C4-2B (cell line): Measurements from ENCODE around the gene PCSK1.
A peak's percentile ranks its signal among the peaks of the same experiment; 100 is the strongest.

Experiments
- H3K27ac ChIP-seq: fragments of 450-650 bp; 2 replicates; pipeline ENCODE4 v1.5.1; 2017
- ZFX ChIP-seq: fragments of 450-650 bp; IDR thresholded peaks from 2 replicates; pipeline ENCODE4 v1.6.1; 2017
- TF ChIP-seq, protein P1 (sequence below): fragments of 450-650 bp; conservative IDR thresholded peaks from 2 replicates; pipeline ENCODE4 v1.5.1; 2017; ENCODE audit warnings: mild to moderate bottlenecking

PCSK1 gene

DNA sequence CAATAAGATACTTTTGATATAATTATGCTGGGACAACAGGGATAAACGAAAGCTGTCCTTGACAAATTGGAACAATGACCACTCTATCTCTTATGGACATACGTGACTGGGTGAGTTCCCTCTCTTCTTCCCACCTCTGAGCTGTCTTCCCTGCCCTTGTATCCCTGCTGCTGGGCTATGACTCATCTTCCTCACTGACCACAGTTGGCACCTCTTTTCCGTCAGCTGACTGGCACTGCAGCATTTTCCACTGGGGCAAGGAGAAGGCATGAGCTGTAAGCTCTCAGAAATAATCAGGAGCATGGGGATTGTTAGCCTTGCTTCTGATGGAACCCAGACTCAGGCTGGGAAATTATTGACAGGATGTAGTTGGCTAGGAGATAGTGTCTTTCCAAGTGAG, 48.7 kb downstream of the PCSK1 start:
- no peak for TF ChIP-seq ZFX
- TF ChIP-seq, protein P1, sequence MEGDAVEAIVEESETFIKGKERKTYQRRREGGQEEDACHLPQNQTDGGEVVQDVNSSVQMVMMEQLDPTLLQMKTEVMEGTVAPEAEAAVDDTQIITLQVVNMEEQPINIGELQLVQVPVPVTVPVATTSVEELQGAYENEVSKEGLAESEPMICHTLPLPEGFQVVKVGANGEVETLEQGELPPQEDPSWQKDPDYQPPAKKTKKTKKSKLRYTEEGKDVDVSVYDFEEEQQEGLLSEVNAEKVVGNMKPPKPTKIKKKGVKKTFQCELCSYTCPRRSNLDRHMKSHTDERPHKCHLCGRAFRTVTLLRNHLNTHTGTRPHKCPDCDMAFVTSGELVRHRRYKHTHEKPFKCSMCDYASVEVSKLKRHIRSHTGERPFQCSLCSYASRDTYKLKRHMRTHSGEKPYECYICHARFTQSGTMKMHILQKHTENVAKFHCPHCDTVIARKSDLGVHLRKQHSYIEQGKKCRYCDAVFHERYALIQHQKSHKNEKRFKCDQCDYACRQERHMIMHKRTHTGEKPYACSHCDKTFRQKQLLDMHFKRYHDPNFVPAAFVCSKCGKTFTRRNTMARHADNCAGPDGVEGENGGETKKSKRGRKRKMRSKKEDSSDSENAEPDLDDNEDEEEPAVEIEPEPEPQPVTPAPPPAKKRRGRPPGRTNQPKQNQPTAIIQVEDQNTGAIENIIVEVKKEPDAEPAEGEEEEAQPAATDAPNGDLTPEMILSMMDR: no peak
- H3K27ac ChIP-seq: no peak overlapping the region

DNA sequence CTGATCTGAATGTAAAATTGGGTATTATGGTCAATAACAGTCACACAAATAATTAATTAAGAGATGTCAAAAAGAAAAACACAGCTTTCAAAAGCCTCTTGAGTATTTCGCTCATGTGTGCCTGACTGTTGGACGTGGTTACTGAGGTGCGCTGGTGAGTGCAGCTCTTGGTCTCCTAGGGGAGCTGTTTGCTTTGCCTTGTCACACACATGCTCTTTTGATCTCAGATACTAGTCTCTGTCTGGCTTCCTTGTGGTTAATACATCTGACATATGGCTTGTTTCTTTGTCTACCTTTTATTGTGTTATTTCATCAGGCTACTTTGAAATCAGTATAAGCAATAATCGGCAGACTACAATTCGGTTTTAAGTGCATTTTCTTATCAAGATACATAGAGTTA, 51.5 kb downstream of the PCSK1 start:
- TF ChIP-seq, protein P1: 0 out of 2 replicates have a peak, but pooled peaks have one; percentile 12
- TF ChIP-seq ZFX: no peak
- H3K27ac ChIP-seq: no peak overlapping the region

DNA sequence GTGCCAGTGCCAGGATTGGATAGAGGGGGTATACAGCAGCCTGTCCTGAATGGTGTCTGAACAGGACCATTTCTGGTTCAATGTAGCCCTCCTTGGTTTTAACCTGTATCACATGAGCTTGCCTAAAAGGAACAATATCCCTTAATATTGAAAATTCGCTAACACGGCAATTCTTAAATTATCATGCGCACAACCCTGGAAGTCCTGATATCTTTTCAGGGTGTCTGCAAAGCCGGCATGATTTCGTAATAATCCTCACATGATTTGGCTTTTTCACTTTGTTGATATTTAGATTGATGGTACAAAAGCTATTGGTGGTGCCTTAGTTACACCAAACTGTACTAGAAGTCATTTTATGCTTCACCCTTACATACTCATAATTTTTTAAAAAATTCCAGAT, 53.2 kb downstream of the PCSK1 start:
- H3K27ac ChIP-seq: no peak overlapping the region
- no peak for TF ChIP-seq ZFX
- TF ChIP-seq, protein P1: no peak

DNA sequence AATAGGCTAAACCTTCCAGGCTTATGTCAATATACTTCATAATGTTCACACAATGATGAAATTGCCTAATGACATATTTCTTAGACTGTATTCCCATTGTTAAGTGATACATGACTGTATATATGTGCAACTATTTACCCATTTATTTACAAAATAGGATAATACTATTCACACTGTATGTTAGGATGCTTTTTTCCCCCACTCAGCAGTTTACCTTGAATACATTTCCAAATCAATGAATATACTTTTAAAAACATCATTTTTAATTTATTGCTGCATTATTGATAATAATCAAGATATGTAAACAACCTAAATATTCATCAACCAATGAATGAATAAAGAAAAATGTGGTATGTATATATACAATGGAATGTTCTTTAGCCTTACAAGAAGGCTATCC, 55.5 kb downstream of the PCSK1 start:
- no peak overlapping the region for H3K27ac ChIP-seq
- no peak for TF ChIP-seq ZFX
- TF ChIP-seq, protein P1: no peak

DNA sequence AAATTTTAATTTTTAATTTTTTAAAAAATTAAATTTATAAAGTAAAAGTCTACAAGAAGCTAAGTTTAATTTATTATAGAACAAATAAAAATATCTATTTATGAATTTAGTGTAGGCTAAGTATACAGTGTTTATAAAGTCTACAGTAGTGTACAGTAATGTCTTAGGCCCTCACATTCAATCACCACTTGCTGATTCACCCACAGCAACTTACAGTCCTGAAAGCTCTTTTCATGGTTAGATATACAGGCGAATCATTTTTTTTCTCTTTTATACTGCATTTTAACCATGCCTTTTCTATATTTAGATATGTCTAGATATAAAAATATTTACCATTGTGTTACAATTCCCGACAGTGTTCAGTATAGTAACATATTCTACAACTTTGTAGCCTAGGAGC, 55.9 kb downstream of the PCSK1 start:
- H3K27ac ChIP-seq: no peak overlapping the region
- TF ChIP-seq ZFX: no peak
- TF ChIP-seq, protein P1: no peak

DNA sequence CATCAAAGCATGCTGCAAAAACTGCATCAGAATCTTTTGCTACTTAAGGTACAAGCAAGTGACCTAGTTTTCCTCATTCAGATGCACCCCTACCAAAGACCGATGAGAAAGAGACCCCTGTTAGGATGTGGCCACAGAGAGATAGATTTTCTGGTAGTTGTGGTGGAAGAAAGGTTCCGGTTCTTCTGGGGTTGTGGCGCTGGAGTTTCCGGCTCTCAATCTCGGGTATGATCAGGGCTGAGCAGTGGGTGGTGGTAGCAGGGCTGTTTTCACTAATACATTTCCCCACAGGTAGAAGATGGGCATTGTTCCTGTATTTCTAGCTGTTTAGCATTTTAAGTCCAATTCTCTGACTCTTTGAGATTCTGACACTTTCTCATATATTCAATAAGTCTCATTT, 58.4 kb downstream of the PCSK1 start:
- no peak for TF ChIP-seq ZFX
- TF ChIP-seq, protein P1: no peak
- H3K27ac ChIP-seq: no peak overlapping the region

DNA sequence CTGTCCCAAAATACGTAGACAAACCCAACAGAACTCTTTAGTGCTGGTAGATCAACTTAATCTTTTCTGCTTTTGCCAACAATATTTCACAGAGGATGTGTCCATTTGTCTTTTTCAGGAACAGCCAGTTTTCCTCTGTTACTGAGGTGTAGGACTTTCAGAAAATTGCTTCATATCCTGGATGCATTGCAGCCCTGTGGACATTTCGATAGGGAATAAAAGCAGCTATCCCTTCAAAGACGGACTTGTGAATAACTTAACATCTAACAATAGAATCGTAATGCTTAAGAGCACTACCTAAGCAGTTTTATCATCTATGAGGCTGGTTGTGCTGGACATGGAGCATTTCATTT, 59.7 kb downstream of the PCSK1 start:
- no peak for TF ChIP-seq ZFX
- TF ChIP-seq, protein P1: no peak
- H3K27ac ChIP-seq: no peak overlapping the region
